Karpas-422 (cell line): ENCODE results near the gene RBL1. TPM values are rescaled to one million over a fixed set of nuclear protein-coding genes. Genes with fewer than 3 reads are reported as not detected.
A peak's percentile ranks its signal among the peaks of the same experiment; 100 is the strongest.

Experiments
- DNase-seq: peaks from one replicate; pipeline ENCODE4 v3.0.0-alpha.2; 2015
- H2AFZ ChIP-seq: fragments of 200-600 bp; sonication (generic); 2 replicates; pipeline ENCODE4 v1.6.1; 2014; ENCODE audit warnings: antibody characterized with exemption, low read length, mixed read lengths
- H3K27ac ChIP-seq: fragments of 200-600 bp; sonication (generic); 2 replicates; pipeline ENCODE4 v1.5.1; 2014; ENCODE audit warnings: mild to moderate bottlenecking, low read length, moderate library complexity
- H3K27me3 ChIP-seq: fragments of 200-600 bp; sonication (generic); 2 replicates; pipeline ENCODE4 v1.6.1; 2014; ENCODE audit warnings: low read length, mixed read lengths
- H3K36me3 ChIP-seq: fragments of 200-600 bp; sonication (generic); 2 replicates; pipeline ENCODE4 v1.6.1; 2014; ENCODE audit warnings: low read length, mixed read lengths; ENCODE audit not compliant: insufficient read depth
- H3K4me1 ChIP-seq: fragments of 200-600 bp; sonication (generic); 2 replicates; pipeline ENCODE4 v1.6.1; 2014; ENCODE audit warnings: mild to moderate bottlenecking, low read length, mixed read lengths
- H3K4me2 ChIP-seq: fragments of 200-600 bp; sonication (generic); 2 replicates; pipeline ENCODE4 v1.6.1; 2014; ENCODE audit warnings: low read length, low read depth, mild to moderate bottlenecking; ENCODE audit not compliant: poor library complexity, severe bottlenecking
- H3K4me3 ChIP-seq: fragments of 200-600 bp; sonication (generic); 2 replicates; pipeline ENCODE4 v1.5.1; 2014; ENCODE audit warnings: mild to moderate bottlenecking, antibody characterized with exemption, low read length, mixed read lengths
- H3K79me2 ChIP-seq: fragments of 200-600 bp; sonication (generic); 2 replicates; pipeline ENCODE4 v1.6.1; 2014; ENCODE audit warnings: mild to moderate bottlenecking, low read length, mixed read lengths
- H3K9ac ChIP-seq: fragments of 200-600 bp; sonication (generic); 2 replicates; pipeline ENCODE4 v1.6.0; 2014; ENCODE audit warnings: low read length
- H3K9me2 ChIP-seq: fragments of 200-600 bp; sonication (generic), shearing (Covaris generic); replicated peaks from 2 replicates; pipeline ENCODE4 v1.6.0; 2014; ENCODE audit warnings: mild to moderate bottlenecking, low read length, moderate library complexity; ENCODE audit not compliant: insufficient read depth
- H3K9me3 ChIP-seq: fragments of 300-700, 200-600 bp; sonication (generic); 2 replicates; pipeline ENCODE4 v1.6.1; 2014; ENCODE audit warnings: low read length, mixed read lengths
- H4K20me1 ChIP-seq: fragments of 200-600 bp; sonication (generic); 2 replicates; pipeline ENCODE4 v1.6.1; 2014; ENCODE audit warnings: mild to moderate bottlenecking, antibody characterized with exemption, low read length, low read depth; ENCODE audit not compliant: insufficient read depth
- total RNA-seq: library from RNA; depleted of rRNA; stranded (reverse); fragments of >200 nt; shearing (Covaris generic); gene quantifications from 2 replicates; pipeline ENCODE4 v1.2.3, GENCODE V29; 2014; ENCODE audit warnings: low replicate concordance

The RBL1 gene
- total RNA-seq, 1 experiment from 2014 or later = 19.2 TPM

DNA sequence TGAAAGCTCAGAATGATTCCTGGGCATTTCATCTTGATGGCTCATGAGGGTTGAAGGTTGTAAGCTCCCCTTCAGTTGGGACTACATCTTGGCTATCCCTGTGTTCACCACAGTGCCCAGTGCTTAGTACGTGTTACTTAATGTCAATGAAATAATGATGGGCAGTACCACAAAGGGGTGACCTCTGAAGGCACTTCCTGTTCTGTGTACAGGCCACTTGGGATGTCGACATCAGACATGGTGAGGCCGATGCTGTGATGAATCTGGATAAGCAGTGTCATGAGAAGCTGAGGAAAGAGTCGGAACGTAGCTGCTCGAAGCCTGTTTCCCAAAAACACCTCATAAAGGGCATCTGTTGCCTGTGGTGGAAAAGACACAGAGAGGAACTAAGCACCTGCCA lies 27.6 kb upstream of the RBL1 start:
- Histone ChIP-seq H3K9me3 (no peaks in the 10 kb centered on the region), H2AFZ (peak overlapping the region; percentile 74), H3K36me3 (no peaks in the 10 kb centered on the region), H3K4me1 (peaks cover 16% of the 10 kb centered on the region), H3K27me3 (no peaks in the 10 kb centered on the region), H3K27ac (no peak overlapping the region), H3K9me2 (no peaks in the 10 kb centered on the region), H3K79me2 (no peaks in the 10 kb centered on the region), H4K20me1 (no peaks in the 10 kb centered on the region), H3K4me3 (no peak overlapping the region), H3K9ac (no peak overlapping the region), H3K4me2 (peak overlapping the region; percentile 7)
- DNase-seq = no peak

GRCh38 chr20:37120497-37120896 lies 24.7 kb upstream of the RBL1 start:
- Histone ChIP-seq H4K20me1 (no peaks in the 10 kb centered on the region), H3K4me2 (no peak overlapping the region), H2AFZ (no peak overlapping the region), H3K27ac (no peak overlapping the region), H3K4me1 (peaks cover 16% of the 10 kb centered on the region), H3K27me3 (no peaks in the 10 kb centered on the region), H3K9ac (no peak overlapping the region), H3K36me3 (no peaks in the 10 kb centered on the region), H3K79me2 (no peaks in the 10 kb centered on the region), H3K9me3 (no peaks in the 10 kb centered on the region), H3K4me3 (no peak overlapping the region), H3K9me2 (no peaks in the 10 kb centered on the region)
- no peak for DNase-seq

DNA sequence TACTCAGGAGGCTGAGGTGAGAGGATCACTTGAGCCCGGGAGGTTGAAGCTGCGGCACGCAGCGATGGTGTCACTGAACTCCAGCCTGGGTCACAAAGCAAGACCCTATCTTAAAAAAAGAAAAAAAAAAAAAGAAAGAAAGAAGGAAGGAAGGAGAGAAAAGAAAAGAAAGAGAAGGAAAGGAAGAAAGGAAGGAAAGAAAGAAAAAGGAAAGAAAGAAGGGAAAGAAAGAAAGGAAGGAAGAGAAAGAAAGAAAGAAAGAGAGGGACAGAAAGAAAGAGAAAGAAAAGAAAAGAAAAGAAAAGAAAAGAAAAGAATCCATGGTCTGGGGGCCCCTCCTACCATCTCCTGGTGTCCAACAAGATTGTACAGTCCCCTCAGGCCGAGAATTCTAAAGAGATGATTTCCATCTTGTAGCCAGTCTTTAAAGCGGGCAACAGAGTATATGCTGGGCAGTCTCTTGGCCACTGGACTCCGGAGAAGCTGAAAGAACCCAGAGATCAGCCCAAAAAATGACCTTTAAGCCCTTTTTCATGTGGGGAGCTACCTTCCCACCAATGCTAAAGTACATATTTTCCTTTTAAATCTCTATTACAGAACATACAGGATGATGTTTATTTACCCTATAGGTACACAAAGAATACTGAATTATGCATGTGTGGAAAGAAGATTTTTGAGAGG lies 23.7 kb upstream of the RBL1 start:
- Histone ChIP-seq H3K79me2 (no peaks in the 10 kb centered on the region), H3K4me2 (no peak overlapping the region)

DNA sequence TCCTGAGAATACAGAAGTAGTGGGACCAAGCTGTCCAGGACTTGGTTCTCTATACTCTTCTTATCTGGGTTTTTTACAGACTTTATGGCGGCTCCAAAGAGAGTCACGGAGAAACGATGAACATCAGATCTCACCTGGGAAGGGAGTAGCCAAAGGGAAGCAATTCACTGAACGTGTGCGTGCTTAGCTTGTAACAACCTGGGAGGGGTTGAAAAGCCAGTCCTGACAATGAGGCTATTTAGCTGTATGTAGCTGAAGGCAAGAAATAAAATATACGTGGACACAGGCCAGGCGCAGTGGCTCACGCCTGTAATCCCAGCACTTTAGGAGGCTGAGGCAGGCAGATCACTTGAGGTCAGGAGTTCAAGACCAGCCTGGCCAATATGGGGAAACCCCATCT lies 18.2 kb upstream of the RBL1 start:
- no peaks in the 10 kb centered on the region for H3K9me2 ChIP-seq
- no peak overlapping the region for H3K4me2 ChIP-seq
- no peak overlapping the region for H2AFZ ChIP-seq
- H3K27ac ChIP-seq = no peak overlapping the region
- H3K9me3 ChIP-seq = no peaks in the 10 kb centered on the region
- no peaks in the 10 kb centered on the region for H3K27me3 ChIP-seq
- no peak overlapping the region for H3K9ac ChIP-seq
- no peaks in the 10 kb centered on the region for H3K79me2 ChIP-seq
- H4K20me1 ChIP-seq = no peaks in the 10 kb centered on the region
- no peak overlapping the region for H3K4me3 ChIP-seq
- H3K36me3 ChIP-seq = no peaks in the 10 kb centered on the region
- DNase-seq = no peak
- H3K4me1 ChIP-seq = no peaks in the 10 kb centered on the region

More for the DNA sequence above, 23.7 kb upstream of the RBL1 start:
- Histone ChIP-seq H3K36me3 (no peaks in the 10 kb centered on the region), H3K4me1 (peaks cover 16% of the 10 kb centered on the region), H3K27ac (no peak overlapping the region), H2AFZ (no peak overlapping the region), H3K27me3 (no peaks in the 10 kb centered on the region), H3K9me2 (no peaks in the 10 kb centered on the region), H4K20me1 (no peaks in the 10 kb centered on the region), H3K9me3 (no peaks in the 10 kb centered on the region), H3K4me3 (no peak overlapping the region), H3K9ac (no peak overlapping the region)
- DNase-seq = no peak

DNA sequence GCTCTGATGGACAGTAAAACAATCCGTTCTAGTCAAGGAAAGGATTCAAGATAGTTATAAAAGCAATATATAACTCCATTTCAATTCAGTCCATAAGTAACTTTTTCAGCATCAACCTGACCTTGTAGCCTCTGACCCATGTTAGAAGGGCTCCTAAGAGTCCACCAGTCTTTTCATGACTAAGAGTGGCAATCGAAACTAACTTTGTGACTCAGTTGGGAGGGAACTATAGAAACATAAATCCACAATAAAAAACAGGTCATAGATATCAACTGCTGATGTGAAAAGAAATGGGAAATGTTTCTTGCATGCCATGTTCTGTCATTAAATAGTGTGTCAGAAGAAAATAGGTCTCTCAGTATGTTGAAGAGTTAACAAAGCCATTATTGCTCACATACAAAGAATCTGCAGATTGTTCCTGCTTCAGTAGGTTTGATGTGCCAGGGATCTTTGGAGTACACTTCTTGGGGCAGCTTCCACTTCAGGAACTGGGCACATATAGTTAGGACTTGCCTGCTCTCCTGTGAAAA lies 16.2 kb upstream of the RBL1 start:
- no peak for DNase-seq
- no peaks in the 10 kb centered on the region for H3K9me3 ChIP-seq
- H3K4me2 ChIP-seq = no peak overlapping the region
- H3K27me3 ChIP-seq = no peaks in the 10 kb centered on the region
- no peak overlapping the region for H3K4me3 ChIP-seq
- H3K9me2 ChIP-seq = no peaks in the 10 kb centered on the region
- no peak overlapping the region for H3K9ac ChIP-seq
- H3K36me3 ChIP-seq = no peaks in the 10 kb centered on the region
- no peaks in the 10 kb centered on the region for H4K20me1 ChIP-seq
- no peak overlapping the region for H2AFZ ChIP-seq
- no peaks in the 10 kb centered on the region for H3K4me1 ChIP-seq
- H3K79me2 ChIP-seq = no peaks in the 10 kb centered on the region
- H3K27ac ChIP-seq = no peak overlapping the region

- H3K4me2 ChIP-seq = no peak overlapping the region
- H3K36me3 ChIP-seq = no peaks in the 10 kb centered on the region
- no peaks in the 10 kb centered on the region for H3K9me2 ChIP-seq
- no peaks in the 10 kb centered on the region for H3K79me2 ChIP-seq
- no peak overlapping the region for H3K9ac ChIP-seq
- no peaks in the 10 kb centered on the region for H4K20me1 ChIP-seq
- H3K9me3 ChIP-seq = no peaks in the 10 kb centered on the region
- no peak overlapping the region for H3K4me3 ChIP-seq
- H2AFZ ChIP-seq = no peak overlapping the region
- H3K27me3 ChIP-seq = no peaks in the 10 kb centered on the region
- no peak for DNase-seq
- H3K27ac ChIP-seq = no peak overlapping the region
- H3K4me1 ChIP-seq = no peaks in the 10 kb centered on the region
These were observed 12.9 kb upstream of the RBL1 start for GRCh38 chr20:37108676-37109075.

DNA sequence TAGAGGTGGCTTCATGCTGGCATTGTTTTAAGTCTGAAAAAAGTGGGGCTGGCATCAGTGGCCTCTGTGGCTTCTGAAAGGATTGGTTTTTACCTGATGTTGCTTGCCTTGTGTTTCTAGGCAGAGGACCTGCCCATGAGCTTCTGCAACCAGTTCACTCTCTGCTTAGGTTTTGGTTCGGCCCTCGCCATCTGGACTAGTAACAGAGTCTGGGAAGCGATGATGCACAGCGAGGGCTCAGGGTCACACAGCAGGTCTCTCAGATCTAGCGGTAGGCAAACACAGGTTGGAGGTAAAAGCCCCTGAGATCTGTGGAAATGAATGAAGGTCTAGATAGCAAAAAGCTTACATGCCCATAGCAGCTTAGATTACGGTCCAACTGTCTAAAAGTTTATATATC lies 6.8 kb upstream of the RBL1 start:
- H3K27me3 ChIP-seq = no peaks in the 10 kb centered on the region
- peak; percentile 42 for DNase-seq
- no peaks in the 10 kb centered on the region for H4K20me1 ChIP-seq
- H3K4me3 ChIP-seq = no peak overlapping the region
- no peak overlapping the region for H3K9ac ChIP-seq
- no peaks in the 10 kb centered on the region for H3K79me2 ChIP-seq
- peaks cover 7% of the 10 kb centered on the region; the same call in 1 of the 2 replicates for H3K4me1 ChIP-seq
- no peak overlapping the region for H2AFZ ChIP-seq
- no peaks in the 10 kb centered on the region for H3K9me3 ChIP-seq
- no peaks in the 10 kb centered on the region for H3K9me2 ChIP-seq
- no peak overlapping the region for H3K4me2 ChIP-seq
- H3K27ac ChIP-seq = no peak overlapping the region
- H3K36me3 ChIP-seq = no peaks in the 10 kb centered on the region

DNA sequence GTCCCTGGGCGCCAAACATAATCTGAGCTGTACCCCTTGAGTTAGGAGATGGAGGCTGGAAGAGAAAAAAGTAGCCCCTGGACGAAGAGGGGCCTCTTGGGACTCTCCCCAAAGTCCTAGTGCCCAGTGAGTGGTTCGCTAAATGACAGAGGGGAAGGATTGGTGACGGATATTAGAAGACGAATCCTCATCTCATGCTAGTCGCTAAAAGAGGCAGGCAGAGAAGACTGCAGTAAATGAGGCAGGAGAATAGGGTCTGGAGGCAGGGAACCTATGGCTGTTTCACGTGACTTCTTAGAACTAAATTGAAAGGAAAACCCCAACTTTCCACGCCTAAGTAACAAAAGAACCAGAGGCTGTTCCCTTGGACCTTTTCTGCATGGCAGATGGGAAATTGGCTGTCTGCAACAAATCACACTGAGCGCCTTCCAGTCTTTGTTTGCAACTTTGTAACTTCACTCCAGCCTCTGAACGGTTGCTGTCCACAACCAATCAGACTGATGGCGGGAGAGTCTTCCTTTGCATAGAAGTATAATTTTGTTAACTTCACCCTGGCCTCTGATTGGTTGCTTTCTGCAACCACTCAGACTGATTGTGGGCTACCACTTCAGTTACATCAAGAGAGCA lies 731 bp upstream of the RBL1 start:
- Histone ChIP-seq H3K9me3 (no peaks in the 10 kb centered on the region), H3K79me2 (peaks cover 39% of the 10 kb centered on the region)
- DNase-seq = peak; percentile 86

More for the DNA sequence above, 731 bp upstream of the RBL1 start:
- H3K36me3 ChIP-seq = peaks cover 8% of the 10 kb centered on the region; the same call in 1 of the 2 replicates
- peak overlapping the region; percentile 95; the same call in 1 of the 2 replicates for H2AFZ ChIP-seq
- H3K4me2 ChIP-seq = peak overlapping the region; percentile 73
- no peaks in the 10 kb centered on the region for H4K20me1 ChIP-seq
- H3K9ac ChIP-seq = peak overlapping the region; percentile 83
- H3K9me2 ChIP-seq = no peaks in the 10 kb centered on the region
- peaks cover 48% of the 10 kb centered on the region for H3K4me1 ChIP-seq
- H3K27ac ChIP-seq = peak overlapping the region; percentile 83
- H3K4me3 ChIP-seq = peak overlapping the region; percentile 77
- no peaks in the 10 kb centered on the region for H3K27me3 ChIP-seq
